HL-60/S4 (cell line): ENCODE data around the gene FAM180B.
"Not testable (repeated sequence)": the region's sequence is repeated elsewhere in the genome, so short reads cannot be mapped to it uniquely, and the experiment has no call there.

Experiments
- in situ Hi-C: fragments of 300-500 bp; cut with MboI; formaldehyde crosslinking; loops from 2 replicates; pipeline ENCODE4 v1.14.3; 2022; ENCODE audit warnings: low sequenced_read_pairs

The FAM180B gene

DNA sequence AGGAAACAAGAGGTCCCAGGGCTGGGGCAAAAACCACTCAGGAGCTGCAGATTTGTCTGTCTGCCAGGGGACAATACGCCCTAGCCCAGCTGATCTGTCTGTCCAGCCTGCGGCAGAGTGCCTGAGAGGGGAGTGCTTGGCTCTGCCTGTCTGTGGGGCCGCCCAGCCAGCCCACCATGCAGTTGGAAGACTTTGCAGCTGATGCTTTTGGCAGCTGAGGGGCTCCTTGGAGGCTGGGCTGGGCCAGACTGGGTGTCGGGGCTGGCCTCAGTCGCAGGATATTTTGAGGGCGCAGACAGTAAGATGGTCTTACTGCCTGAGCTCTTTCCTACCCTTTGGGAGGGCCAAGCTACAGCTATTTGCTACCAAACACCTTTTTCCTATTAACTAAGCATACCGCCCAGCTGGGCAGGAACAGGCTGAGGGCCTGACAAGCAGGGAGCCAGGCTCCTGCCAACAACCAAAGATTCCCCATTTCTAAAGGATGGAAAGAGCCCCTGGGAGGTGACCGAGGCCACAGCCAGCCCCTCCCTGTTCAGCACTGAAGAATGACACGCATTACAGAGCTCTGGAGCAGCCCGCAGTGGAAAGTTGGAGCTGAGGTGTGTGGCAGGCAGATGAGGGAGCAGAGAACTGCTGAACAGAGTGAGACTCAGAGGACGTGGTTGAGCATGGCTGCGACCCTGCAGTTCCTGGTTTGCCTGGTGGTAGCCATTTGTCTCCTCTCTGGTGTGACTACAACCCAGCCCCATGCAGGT lies at the start of gene FAM180B:
TSS of gene FAM180B (plus strand) at position 581 of the 758 bp plus-strand sequence. CDS start at position 672, 91 bp downstream.
- in situ Hi-C loops, result no loop called here

- in situ Hi-C loops, result no loop called here
These were observed 49.6 kb upstream of the FAM180B start for GRCh38 chr11:47536915-47537314.

GRCh38 chr11:47538741-47539565 lies 47.5 kb upstream of the FAM180B start:
- in situ Hi-C loops, result no loop called here

GRCh38 chr11:47539681-47540039 lies 46.8 kb upstream of the FAM180B start:
- in situ Hi-C loops, result no loop called here

GRCh38 chr11:47541070-47541469 lies 45.4 kb upstream of the FAM180B start:
- in situ Hi-C loops, result no loop called here

DNA sequence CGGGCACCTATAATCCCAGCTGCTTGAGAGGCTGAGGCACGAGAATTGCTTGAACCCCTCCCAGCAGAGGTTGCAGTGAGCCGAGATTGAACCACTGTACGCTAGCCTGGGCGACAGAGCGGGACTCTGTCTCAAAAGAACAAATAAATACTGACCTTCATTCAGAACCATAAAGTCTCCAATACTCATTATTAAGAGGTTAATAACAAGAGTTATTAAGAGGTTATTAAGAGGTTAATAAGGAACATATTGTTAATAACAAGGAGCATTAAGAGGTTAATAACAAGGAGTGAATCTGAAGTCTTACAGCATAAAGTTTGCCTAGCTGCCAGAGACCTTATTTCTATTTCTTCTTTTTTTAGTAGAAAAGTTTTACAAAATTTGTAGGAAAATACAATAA lies 41.2 kb upstream of the FAM180B start:
- in situ Hi-C loops, result no loop called here

- in situ Hi-C loops, result not testable (repeated sequence)
These were observed 40.2 kb upstream of the FAM180B start for GRCh38 chr11:47546274-47546673.

DNA sequence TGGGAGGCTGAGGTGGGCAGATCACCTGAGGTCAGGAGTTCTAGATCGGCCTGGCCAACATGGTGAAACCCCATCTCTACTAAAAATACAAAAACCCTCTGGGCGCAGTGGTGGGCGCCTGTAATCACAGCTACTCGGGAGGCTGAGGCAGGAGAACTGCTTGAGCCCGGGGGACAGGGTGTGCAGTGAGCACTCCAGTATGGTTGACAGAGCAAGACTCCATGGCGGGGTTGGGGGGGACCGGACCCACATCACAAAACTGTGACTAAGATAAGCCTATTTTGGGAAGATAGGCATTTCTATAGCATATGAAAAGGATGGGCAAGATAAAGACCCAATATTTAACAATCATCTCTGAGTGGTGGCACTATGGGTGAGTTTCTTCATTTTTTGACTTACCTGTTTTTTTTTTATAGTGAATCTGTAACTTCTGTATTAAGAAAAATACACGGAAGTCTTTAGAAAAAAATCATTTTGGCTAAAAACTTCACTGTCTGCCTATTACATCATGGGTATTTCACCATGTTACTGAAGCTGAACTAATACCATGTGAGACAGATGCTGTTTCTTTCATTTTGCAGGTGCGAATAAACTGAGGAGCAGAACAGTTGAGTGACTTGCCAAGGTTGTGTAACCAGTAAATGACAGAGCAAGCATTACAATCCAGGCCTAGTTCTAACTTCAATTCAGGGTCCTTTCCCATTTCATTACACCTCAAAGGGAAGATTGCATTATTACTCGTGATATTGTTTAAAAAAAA lies 36.0 kb upstream of the FAM180B start:
- in situ Hi-C loops, result no loop called here

DNA sequence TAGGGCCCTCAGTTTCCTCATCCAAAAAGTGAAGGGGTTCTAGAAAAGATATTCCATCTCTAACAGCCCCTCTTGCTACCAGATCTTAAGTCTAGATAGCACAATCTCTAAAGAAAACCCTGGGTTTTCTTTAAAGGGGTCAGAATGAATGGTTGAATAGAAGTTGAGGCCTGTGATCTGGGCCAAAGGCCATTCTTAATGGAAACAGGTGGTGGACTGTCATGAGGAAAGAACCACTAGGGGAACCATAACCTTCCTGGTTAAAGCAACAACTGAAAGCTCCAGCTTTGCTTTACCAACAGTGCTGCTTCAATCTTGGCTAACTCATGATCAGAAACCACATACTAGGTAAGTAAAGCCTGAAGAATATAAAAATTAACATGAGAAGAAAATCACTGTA lies 35.4 kb upstream of the FAM180B start:
- in situ Hi-C loops, result no loop called here

DNA sequence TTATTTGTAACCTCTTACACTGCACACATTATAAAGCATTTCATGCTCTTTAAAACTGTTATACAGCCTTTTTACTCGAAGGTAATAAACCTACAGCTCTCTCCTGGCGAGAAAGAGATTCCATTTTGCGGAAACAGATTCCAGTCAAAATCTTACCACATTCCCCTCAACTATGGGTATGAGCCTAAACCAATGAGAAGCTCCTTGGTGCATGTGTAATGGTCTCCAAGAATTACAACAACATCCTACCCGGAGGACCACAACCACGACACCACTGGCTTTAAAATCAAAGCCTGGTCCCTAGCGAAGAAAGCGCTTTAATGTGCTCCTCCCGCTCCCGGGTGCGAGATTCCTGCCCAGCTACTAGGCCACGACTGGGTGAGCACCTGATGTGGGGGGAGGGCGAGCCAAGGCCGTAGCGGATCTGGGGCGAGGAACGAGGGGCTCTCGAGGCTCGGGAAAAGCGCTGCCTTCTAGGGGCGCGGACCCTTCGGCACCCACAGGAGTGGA lies 34.4 kb upstream of the FAM180B start:
- in situ Hi-C loops, result no loop called here

- in situ Hi-C loops, result no loop called here
These were observed 33.7 kb upstream of the FAM180B start, which contains the start of gene CELF1 for GRCh38 chr11:47552566-47553405. Gene CELF1 (minus strand): TSS chr11:47553132. CDS start chr11:47499523, 53,609 bp downstream.

DNA sequence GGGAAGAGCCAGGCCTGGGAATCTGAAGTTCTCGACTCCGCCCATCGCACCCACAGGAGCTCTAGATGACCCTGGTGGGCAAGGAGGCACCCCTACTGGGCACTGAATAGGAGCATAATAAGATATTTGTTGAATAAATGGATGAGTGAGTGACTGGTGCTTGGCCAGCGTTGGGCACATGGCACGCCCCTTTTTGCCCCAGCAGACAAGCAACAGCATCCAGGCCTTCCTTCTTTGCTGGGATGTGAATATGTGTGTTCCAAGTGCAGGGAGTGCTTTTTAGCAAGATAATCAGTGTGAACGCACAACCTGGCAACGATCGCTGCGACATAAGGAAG lies 33.1 kb upstream of the FAM180B start:
- in situ Hi-C loops, result no loop called here

DNA sequence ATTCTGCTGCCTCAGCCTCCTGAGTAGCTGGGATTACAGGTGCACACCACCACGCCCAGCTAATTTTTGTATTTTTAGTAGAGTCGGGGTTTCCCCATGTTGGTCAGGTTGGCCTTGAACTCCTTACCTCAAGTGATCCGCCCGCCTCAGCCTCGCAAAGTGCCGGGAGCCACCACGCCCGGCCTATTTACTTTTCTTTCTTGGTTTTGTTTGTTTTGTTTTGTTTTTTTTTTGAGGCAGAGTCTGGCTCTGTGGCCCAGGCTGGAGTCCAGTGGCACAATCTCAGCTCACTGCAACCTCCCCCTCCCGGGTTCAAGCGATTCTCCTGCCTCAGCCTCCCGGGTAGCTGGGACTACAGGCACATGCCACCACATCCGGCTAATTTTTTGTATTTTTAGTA lies 29.5 kb upstream of the FAM180B start:
- in situ Hi-C loops, result not testable (repeated sequence)

DNA sequence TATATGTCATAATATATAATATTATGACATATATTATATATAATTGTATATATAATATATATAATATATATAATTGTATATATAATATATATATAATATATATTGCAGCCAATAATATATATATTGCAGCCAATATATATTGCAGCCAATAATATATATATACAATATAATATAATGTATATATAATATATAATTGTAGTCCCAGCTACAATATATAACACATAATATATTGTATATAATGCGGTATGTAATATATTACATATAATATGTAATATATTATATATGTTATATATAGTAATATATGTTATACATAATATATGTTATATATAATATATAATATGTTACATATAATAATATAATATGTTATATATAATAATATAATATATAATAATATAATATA lies 27.8 kb upstream of the FAM180B start:
- in situ Hi-C loops, result no loop called here

DNA sequence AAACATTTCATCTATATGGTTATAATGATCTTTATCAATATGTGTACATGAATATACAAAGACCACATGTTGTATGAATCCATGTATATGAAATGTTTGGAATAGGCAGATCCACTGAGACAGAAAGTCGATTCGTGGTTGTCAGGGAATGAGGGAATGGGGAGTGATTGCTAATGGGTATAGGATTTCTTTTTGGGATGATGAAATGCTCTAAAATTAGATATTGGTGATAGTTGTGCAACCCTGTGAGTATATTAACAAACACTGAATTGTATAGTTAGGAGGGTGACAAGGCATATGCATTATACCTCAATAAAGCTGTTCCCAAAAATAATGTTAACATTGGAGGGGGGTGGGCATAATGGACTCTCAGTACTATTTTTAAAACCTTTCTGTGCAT lies 26.1 kb upstream of the FAM180B start:
- in situ Hi-C loops, result no loop called here

GRCh38 chr11:47562393-47562792 lies 24.1 kb upstream of the FAM180B start:
- in situ Hi-C loops, result not testable (repeated sequence)

GRCh38 chr11:47564366-47564765 lies 22.1 kb upstream of the FAM180B start:
- in situ Hi-C loops, result not testable (repeated sequence)

DNA sequence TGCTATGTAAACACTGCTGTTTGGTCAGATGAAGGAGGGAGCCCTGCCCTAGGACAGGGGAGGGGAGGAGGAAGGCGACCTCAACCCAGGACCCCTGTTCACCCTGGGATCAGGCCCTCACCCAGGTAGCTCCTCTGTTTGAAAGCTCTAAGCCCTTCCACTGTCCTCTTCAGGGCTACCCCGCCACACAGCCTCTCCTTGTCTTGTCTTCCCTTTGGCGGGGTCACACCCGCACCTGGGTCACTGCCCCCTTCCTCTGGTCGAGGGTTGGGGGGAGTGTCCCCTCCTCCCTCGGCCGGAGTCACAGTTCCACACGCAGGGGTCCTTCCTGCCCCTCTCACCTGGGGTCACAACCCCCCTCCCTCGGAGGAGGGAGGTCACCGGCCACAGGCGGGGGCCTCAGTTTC lies 21.5 kb upstream of the FAM180B start:
- in situ Hi-C loops, result no loop called here

GRCh38 chr11:47565340-47566148 lies 20.9 kb upstream of the FAM180B start, which contains the start of gene PTPMT1:
Gene PTPMT1 (plus strand): TSS chr11:47565599. CDS start chr11:47565623, 24 bp downstream.
- in situ Hi-C loops, result no loop called here
